Measurements from ENCODE around the gene PSMA3. TPM values are rescaled to one million over a fixed set of nuclear protein-coding genes. Genes with fewer than 3 reads are reported as not detected.

The PSMA3 gene
- total RNA-seq, 4 donors from 2014 or later: 55.1 to 70.8 (median 64.4) TPM

GRCh38 chr14:58282925-58283593 is 38.4 kb downstream of the PSMA3 start:
- no peak for TF ChIP-seq POLR2A (IDR thresholded peaks at IDR 0.05)
- no peak for TF ChIP-seq CTCF (IDR thresholded peaks at IDR 0.05)
- DNase-seq (ENCODE audit: low spot score in 2 of 2): no peak
- intact Hi-C loops (cut with DNase I; ENCODE audit: low total_unique reads): no loop called here
- 82 to 83% methylated on average over 4 of the region's 4 CpGs for WGBS, 2 donors
- H3K4me3 ChIP-seq (ENCODE audit: low read depth, poor library complexity, severe bottlenecking): no peak overlapping the region

GRCh38 chr14:58283730-58284129 is 39.1 kb downstream of the PSMA3 start:
- TF ChIP-seq CTCF (IDR thresholded peaks at IDR 0.05): no peak
- no peak for TF ChIP-seq POLR2A (IDR thresholded peaks at IDR 0.05)
- intact Hi-C loops (cut with DNase I; ENCODE audit: low total_unique reads): no loop called here
- no peak for DNase-seq (ENCODE audit: low spot score in 2 of 2)

GRCh38 chr14:58285132-58285531 is 40.5 kb downstream of the PSMA3 start:
- WGBS, 2 donors: 96 to 99% methylated on average over 4 of the region's 4 CpGs
- DNase-seq (ENCODE audit: low spot score in 2 of 2): no peak
- TF ChIP-seq POLR2A (IDR thresholded peaks at IDR 0.05) (no peak), CTCF (IDR thresholded peaks at IDR 0.05) (no peak)
- intact Hi-C loops (cut with DNase I; ENCODE audit: low total_unique reads): no loop called here
- no peak overlapping the region for H3K4me3 ChIP-seq (ENCODE audit: low read depth, poor library complexity, severe bottlenecking)

More at GRCh38 chr14:58283730-58284129, 39.1 kb downstream of the PSMA3 start:
- no peak overlapping the region for H3K4me3 ChIP-seq (ENCODE audit: low read depth, poor library complexity, severe bottlenecking)

GRCh38 chr14:58287607-58288042 is 43.0 kb downstream of the PSMA3 start:
- no peak for DNase-seq (ENCODE audit: low spot score in 2 of 2)
- 72 to 76% methylated on average over 3 of the region's 3 CpGs for WGBS, 2 donors
- TF ChIP-seq POLR2A (IDR thresholded peaks at IDR 0.05) (no peak), CTCF (IDR thresholded peaks at IDR 0.05) (no peak)
- no peak overlapping the region for H3K4me3 ChIP-seq (ENCODE audit: low read depth, poor library complexity, severe bottlenecking)
- intact Hi-C loops (cut with DNase I; ENCODE audit: low total_unique reads): no loop called here

- no peak for DNase-seq (ENCODE audit: low spot score in 2 of 2)
- TF ChIP-seq POLR2A (IDR thresholded peaks at IDR 0.05) (no peak), CTCF (IDR thresholded peaks at IDR 0.05) (no peak)
- WGBS, 2 donors: 57 to 87% methylated on average over 3 of the region's 3 CpGs
- H3K4me3 ChIP-seq (ENCODE audit: low read depth, poor library complexity, severe bottlenecking): no peak overlapping the region
- intact Hi-C loops (cut with DNase I; ENCODE audit: low total_unique reads): no loop called here
Measured at GRCh38 chr14:58288106-58288792, 43.6 kb downstream of the PSMA3 start.
